ENCODE data around the gene MTUS2. TPM values are rescaled to one million over a fixed set of nuclear protein-coding genes. Genes with fewer than 3 reads are reported as not detected.

Gene MTUS2
- polyA plus RNA-seq, 1 donor from 2014 or later, result 4.4 TPM

DNA sequence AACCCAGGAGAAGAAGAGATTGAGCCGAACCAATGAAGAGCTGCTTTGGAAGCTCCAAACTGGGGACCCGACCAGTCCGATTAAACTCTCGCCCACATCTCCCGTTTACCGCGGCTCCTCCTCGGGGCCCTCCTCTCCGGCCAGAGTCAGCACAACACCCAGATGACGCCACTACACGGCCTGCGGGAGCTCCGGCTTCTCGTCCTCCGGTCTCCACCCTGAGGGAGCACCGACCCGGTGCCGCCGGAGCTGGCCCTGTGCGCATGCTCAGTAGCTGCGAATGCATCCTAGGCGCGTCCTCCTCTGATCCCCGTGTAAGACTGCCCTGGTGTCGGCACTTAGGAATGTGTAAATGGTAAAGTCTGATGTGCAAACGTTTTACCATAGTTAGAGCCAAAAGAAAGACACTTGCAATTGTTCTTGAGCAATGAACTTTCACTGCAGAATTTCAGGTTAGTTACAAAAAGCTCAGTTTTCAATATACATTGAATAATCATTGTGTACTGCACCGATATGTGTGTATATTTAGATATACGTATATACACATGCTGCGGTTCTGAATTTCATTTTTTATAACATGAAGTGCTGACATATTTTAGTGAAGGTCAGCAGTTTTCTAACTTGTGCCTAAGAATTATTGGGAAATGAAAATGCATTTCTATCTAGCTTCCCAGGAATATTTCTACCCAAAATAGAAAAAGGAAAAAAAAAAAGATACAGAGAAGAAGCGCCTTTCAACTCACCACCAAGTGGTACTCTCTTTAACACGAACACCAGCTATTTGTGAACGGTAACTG lies 683.1 kb downstream of the MTUS2 start:
- Histone ChIP-seq H3K27me3 (ENCODE audit: insufficient read depth, low read depth, low read length) (no peaks in the 10 kb centered on the region), H2AFZ (ENCODE audit: low read depth, low read length) (no peak overlapping the region), H4K20me1 (ENCODE audit: insufficient read depth) (no peaks in the 10 kb centered on the region), H3K36me3 (ENCODE audit: insufficient read depth, low read length) (no peaks in the 10 kb centered on the region), H3K9me3 (ENCODE audit: low read length) (no peaks in the 10 kb centered on the region), H3K9ac (ENCODE audit: low read length) (no peak overlapping the region), H3K4me2 (ENCODE audit: low read length) (no peak overlapping the region), H3K79me2 (replicated peaks; ENCODE audit: insufficient read depth, low read length) (no peaks in the 10 kb centered on the region), H3K27ac (ENCODE audit: low read length) (no peak overlapping the region), H3K4me3 (ENCODE audit: low read length) (no peak overlapping the region), H3F3A (ENCODE audit: insufficient read depth, low read length, poor library complexity, severe bottlenecking) (no peaks in the 10 kb centered on the region), H3K9me2 (ENCODE audit: insufficient read depth, low read length) (no peaks in the 10 kb centered on the region)
- TF ChIP-seq MXI1 (conservative IDR thresholded peaks at IDR 0.05; ENCODE audit: poor library complexity, severe bottlenecking) (no peak), EP300 (conservative IDR thresholded peaks at IDR 0.05; ENCODE audit: poor library complexity, severe bottlenecking) (no peak), EZH2 (IDR thresholded peaks at IDR 0.05; ENCODE audit: borderline replicate concordance, insufficient read depth, low read length, poor library complexity, severe bottlenecking) (no peak), RAD21 (conservative IDR thresholded peaks at IDR 0.05) (no peak), SMC3 (conservative IDR thresholded peaks at IDR 0.05; ENCODE audit: poor library complexity) (no peak), TAF1 (IDR thresholded peaks at IDR 0.05; ENCODE audit: low read depth) (no peak), POLR2AphosphoS5 (IDR thresholded peaks at IDR 0.05) (no peak)
- TF ChIP-seq, protein P1, sequence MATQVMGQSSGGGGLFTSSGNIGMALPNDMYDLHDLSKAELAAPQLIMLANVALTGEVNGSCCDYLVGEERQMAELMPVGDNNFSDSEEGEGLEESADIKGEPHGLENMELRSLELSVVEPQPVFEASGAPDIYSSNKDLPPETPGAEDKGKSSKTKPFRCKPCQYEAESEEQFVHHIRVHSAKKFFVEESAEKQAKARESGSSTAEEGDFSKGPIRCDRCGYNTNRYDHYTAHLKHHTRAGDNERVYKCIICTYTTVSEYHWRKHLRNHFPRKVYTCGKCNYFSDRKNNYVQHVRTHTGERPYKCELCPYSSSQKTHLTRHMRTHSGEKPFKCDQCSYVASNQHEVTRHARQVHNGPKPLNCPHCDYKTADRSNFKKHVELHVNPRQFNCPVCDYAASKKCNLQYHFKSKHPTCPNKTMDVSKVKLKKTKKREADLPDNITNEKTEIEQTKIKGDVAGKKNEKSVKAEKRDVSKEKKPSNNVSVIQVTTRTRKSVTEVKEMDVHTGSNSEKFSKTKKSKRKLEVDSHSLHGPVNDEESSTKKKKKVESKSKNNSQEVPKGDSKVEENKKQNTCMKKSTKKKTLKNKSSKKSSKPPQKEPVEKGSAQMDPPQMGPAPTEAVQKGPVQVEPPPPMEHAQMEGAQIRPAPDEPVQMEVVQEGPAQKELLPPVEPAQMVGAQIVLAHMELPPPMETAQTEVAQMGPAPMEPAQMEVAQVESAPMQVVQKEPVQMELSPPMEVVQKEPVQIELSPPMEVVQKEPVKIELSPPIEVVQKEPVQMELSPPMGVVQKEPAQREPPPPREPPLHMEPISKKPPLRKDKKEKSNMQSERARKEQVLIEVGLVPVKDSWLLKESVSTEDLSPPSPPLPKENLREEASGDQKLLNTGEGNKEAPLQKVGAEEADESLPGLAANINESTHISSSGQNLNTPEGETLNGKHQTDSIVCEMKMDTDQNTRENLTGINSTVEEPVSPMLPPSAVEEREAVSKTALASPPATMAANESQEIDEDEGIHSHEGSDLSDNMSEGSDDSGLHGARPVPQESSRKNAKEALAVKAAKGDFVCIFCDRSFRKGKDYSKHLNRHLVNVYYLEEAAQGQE (IDR thresholded peaks at IDR 0.05; ENCODE audit: borderline replicate concordance), result no peak
- TF ChIP-seq, protein P2, sequence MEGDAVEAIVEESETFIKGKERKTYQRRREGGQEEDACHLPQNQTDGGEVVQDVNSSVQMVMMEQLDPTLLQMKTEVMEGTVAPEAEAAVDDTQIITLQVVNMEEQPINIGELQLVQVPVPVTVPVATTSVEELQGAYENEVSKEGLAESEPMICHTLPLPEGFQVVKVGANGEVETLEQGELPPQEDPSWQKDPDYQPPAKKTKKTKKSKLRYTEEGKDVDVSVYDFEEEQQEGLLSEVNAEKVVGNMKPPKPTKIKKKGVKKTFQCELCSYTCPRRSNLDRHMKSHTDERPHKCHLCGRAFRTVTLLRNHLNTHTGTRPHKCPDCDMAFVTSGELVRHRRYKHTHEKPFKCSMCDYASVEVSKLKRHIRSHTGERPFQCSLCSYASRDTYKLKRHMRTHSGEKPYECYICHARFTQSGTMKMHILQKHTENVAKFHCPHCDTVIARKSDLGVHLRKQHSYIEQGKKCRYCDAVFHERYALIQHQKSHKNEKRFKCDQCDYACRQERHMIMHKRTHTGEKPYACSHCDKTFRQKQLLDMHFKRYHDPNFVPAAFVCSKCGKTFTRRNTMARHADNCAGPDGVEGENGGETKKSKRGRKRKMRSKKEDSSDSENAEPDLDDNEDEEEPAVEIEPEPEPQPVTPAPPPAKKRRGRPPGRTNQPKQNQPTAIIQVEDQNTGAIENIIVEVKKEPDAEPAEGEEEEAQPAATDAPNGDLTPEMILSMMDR (IDR thresholded peaks at IDR 0.05; ENCODE audit: poor library complexity, severe bottlenecking), result no peak

DNA sequence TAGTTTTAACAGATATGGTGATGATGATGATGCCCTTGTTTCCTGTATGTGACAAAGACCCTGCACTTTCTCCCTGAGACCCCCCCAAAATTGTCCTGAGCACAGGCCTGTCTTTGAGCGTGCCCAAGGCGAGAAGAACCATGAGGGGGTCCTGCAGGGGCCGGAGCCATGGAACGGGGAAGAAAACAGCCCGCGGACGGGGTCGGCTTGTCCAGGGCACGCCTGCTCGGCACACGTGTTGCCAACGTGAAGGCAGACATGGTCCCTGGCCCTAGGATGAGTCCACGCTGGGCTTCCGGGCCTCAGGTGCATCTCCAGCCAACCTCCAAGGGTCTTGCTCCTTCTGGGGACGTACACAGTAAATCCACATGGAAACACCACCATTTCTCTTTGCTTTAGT lies 684.6 kb downstream of the MTUS2 start:
- TF ChIP-seq EP300 (conservative IDR thresholded peaks at IDR 0.05; ENCODE audit: poor library complexity, severe bottlenecking) (no peak), POLR2AphosphoS5 (IDR thresholded peaks at IDR 0.05) (no peak)
- Histone ChIP-seq H3F3A (ENCODE audit: insufficient read depth, low read length, poor library complexity, severe bottlenecking) (no peaks in the 10 kb centered on the region), H2AFZ (ENCODE audit: low read depth, low read length) (no peak overlapping the region), H3K4me2 (ENCODE audit: low read length) (no peak overlapping the region), H3K4me3 (ENCODE audit: low read length) (no peak overlapping the region), H3K9ac (ENCODE audit: low read length) (no peak overlapping the region), H3K27me3 (ENCODE audit: insufficient read depth, low read depth, low read length) (no peaks in the 10 kb centered on the region), H3K9me2 (ENCODE audit: insufficient read depth, low read length) (no peaks in the 10 kb centered on the region), H3K27ac (ENCODE audit: low read length) (no peak overlapping the region), H4K20me1 (ENCODE audit: insufficient read depth) (no peaks in the 10 kb centered on the region), H3K9me3 (ENCODE audit: low read length) (no peaks in the 10 kb centered on the region), H3K36me3 (ENCODE audit: insufficient read depth, low read length) (no peaks in the 10 kb centered on the region), H3K79me2 (replicated peaks; ENCODE audit: insufficient read depth, low read length) (no peaks in the 10 kb centered on the region)

Data from neural cell (in vitro differentiated cells).